WTC11 (cell line): Measurements from ENCODE around the gene USF1. TPM values are rescaled to one million over a fixed set of nuclear protein-coding genes. Genes with fewer than 3 reads are reported as not detected.
A peak's percentile ranks its signal among the peaks of the same experiment; 100 is the strongest.

Experiments used
- ARID4B ChIP-seq: sonication (generic); formaldehyde crosslinking; IDR thresholded peaks from 2 replicates; pipeline ENCODE4 v1.8.0; 2023; ENCODE audit warnings: missing genetic modification reagents, mild to moderate bottlenecking, borderline replicate concordance
- ATF1 ChIP-seq: sonication (generic); formaldehyde crosslinking; IDR thresholded peaks from 2 replicates; pipeline ENCODE4 v1.8.1; 2023; ENCODE audit warnings: mild to moderate bottlenecking, moderate library complexity, missing genetic modification reagents
- ATF2 ChIP-seq: sonication (generic); formaldehyde crosslinking; IDR thresholded peaks from 2 replicates; pipeline ENCODE4 v1.8.1; 2022; ENCODE audit warnings: low read depth, missing genetic modification reagents, borderline replicate concordance
- CTCF ChIP-seq: fragments of 200-600 bp; IDR thresholded peaks from 2 replicates; pipeline ENCODE4 v1.8.0; 2022; ENCODE audit warnings: antibody characterized with exemption
- HMGXB4 ChIP-seq: sonication (generic); formaldehyde crosslinking; IDR thresholded peaks from 2 replicates; pipeline ENCODE4 v1.8.1; 2023; ENCODE audit warnings: mild to moderate bottlenecking, moderate library complexity, missing genetic modification reagents
- IRF1 ChIP-seq: sonication (generic); formaldehyde crosslinking; IDR thresholded peaks from 2 replicates; pipeline ENCODE4 v1.8.0; 2023; ENCODE audit warnings: missing genetic modification reagents
- MLX ChIP-seq: sonication (generic); formaldehyde crosslinking; IDR thresholded peaks from 2 replicates; pipeline ENCODE4 v1.8.1; 2023; ENCODE audit warnings: mild to moderate bottlenecking, missing genetic modification reagents, moderate library complexity
- NFE2L1 ChIP-seq: sonication (generic); formaldehyde crosslinking; IDR thresholded peaks from 2 replicates; pipeline ENCODE4 v1.8.1; 2023; ENCODE audit warnings: missing genetic modification reagents
- PRDM15 ChIP-seq: sonication (generic); formaldehyde crosslinking; IDR thresholded peaks from 2 replicates; pipeline ENCODE4 v1.8.0; 2022; ENCODE audit warnings: missing genetic modification reagents
- PREB ChIP-seq: sonication (generic); formaldehyde crosslinking; IDR thresholded peaks from 2 replicates; pipeline ENCODE4 v1.8.1; 2022; ENCODE audit warnings: mild to moderate bottlenecking, missing genetic modification reagents, moderate library complexity, borderline replicate concordance
- RORB ChIP-seq: fragments of 250-450 bp; sonication (Bioruptor Pico); IDR thresholded peaks from 2 replicates; pipeline ENCODE4 v1.9.0; 2021; ENCODE audit warnings: mild to moderate bottlenecking
- TEAD1 ChIP-seq: sonication (generic); formaldehyde crosslinking; IDR thresholded peaks from 2 replicates; pipeline ENCODE4 v1.8.0; 2022; ENCODE audit warnings: mild to moderate bottlenecking, missing genetic modification reagents
- TP53 ChIP-seq: sonication (generic); formaldehyde crosslinking; IDR thresholded peaks from 2 replicates; pipeline ENCODE4 v1.8.1; 2023; ENCODE audit warnings: mild to moderate bottlenecking, missing genetic modification reagents
- ZNF138 ChIP-seq: sonication (generic); formaldehyde crosslinking; conservative IDR thresholded peaks from 2 replicates; pipeline ENCODE4 v1.8.1; 2022; ENCODE audit warnings: mild to moderate bottlenecking, moderate library complexity, missing genetic modification reagents
- ZNF317 ChIP-seq: sonication (generic); formaldehyde crosslinking; IDR thresholded peaks from 2 replicates; pipeline ENCODE4 v1.8.1; 2023; ENCODE audit warnings: low read depth, mild to moderate bottlenecking, moderate library complexity, missing genetic modification reagents, borderline replicate concordance
- ZNF532 ChIP-seq: fragments of 250-450 bp; sonication (Bioruptor Pico); IDR thresholded peaks from 2 replicates; pipeline ENCODE4 v1.9.0; 2021; ENCODE audit warnings: mild to moderate bottlenecking, borderline replicate concordance
- total RNA-seq: library from RNA; stranded (reverse); gene quantifications from 3 replicates; pipeline ENCODE4 v1.2.3, GENCODE V29; 2021

USF1 gene
- total RNA-seq, 1 experiment from 2014 or later: 65.6 TPM

GRCh38 chr1:161021165-161021969 is 24.4 kb downstream of the USF1 start (continued):
- TF ChIP-seq ZNF532 (CRISPR knock-in tag) (no peak), MLX (CRISPR knock-in tag) (no peak), ZNF138 (CRISPR knock-in tag) (no peak), ARID4B (CRISPR knock-in tag) (0 out of 2 replicates have a peak, but pooled peaks have one; percentile 29), ATF2 (CRISPR knock-in tag) (no peak), IRF1 (CRISPR knock-in tag) (no peak), CTCF (no peak), TEAD1 (CRISPR knock-in tag) (peak; percentile 93), TP53 (no peak), PREB (CRISPR knock-in tag) (no peak), RORB (CRISPR knock-in tag) (no peak), HMGXB4 (no peak; the same call in none of the 2 replicates), NFE2L1 (no peak), ATF1 (CRISPR knock-in tag) (no peak), PRDM15 (CRISPR knock-in tag) (peak; percentile 59), ZNF317 (no peak)
